Right lobe of liver (tissue), 4 donors: ENCODE data around the gene MYOG.

ENCODE experiments used
- CTCF ChIP-seq, 4 donors: fragments of 200-600 bp in 3 of 4; fragments of 450-650 bp in 1 of 4; IDR thresholded peaks; one replicate each; pipeline versions ENCODE4 v1.5.1 to v1.8.0; 2016 to 2022; ENCODE audit warnings: antibody characterized with exemption in 4 of 4, mild to moderate bottlenecking in 2 of 4
- POLR2A ChIP-seq: fragments of 450-650 bp; IDR thresholded peaks from one replicate; pipeline ENCODE4 v1.6.1; 2017; ENCODE audit warnings: antibody characterized with exemption, mild to moderate bottlenecking
- donor health status: DM: no; HTN: no; CAD: no.
- donor health status: DM: no; HTN: no; CAD: no.
- donor health status: DM: no; HTN: yes; CAD: no.

GRCh38 chr1:203060115-203060514 lies 25.7 kb downstream of the MYOG start:
- TF ChIP-seq POLR2A (no peak), CTCF (IDR thresholded peaks at IDR 0.05) (no peak)
